Activated CD4-positive, CD25-positive, alpha-beta regulatory T cell treated with anti-CD3 and anti-CD28 coated beads, Interleukin-2, amount 50 U/mL, for 24 hours (primary cell): ENCODE results near the gene FER1L5.

ENCODE experiments used
- ATAC-seq, 2 donors: fragments of 150-1000 bp; cut with Tn5 transposase; one replicate each; pipeline ENCODE4 v1.10.0; 2021; ENCODE audit warnings: mild to moderate bottlenecking in 1 of 2, moderate library complexity in 1 of 2

The FER1L5 gene

DNA sequence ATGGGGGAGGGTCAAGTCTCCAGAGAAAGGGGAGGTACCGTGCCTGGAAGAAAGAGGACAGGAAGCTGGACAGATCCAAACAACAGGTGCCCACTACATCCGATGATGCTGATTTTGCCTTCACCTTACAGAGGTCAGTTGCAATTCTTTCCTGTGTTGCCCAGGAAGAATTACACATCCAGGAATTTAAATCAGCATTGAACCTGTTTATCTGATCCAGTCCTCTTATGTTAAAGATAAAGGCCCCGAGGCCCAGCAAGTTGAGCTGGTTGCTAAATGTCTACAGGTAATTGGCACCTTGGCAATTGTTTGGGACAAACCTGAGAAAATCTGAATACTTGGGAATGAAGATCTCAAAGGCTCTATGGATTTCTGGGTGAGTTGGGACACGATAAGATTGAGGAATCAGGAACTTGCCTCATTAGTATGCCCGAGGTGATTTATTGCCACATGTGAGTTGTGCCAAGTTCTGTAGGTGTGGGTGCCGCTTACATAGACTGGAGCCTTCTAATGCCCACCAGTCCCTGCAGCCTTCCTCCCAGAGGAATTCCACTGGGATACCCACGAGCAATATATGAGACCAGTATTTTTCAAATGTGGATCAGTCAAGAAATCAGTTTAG lies 111.2 kb downstream of the FER1L5 start:
- no peak for ATAC-seq

DNA sequence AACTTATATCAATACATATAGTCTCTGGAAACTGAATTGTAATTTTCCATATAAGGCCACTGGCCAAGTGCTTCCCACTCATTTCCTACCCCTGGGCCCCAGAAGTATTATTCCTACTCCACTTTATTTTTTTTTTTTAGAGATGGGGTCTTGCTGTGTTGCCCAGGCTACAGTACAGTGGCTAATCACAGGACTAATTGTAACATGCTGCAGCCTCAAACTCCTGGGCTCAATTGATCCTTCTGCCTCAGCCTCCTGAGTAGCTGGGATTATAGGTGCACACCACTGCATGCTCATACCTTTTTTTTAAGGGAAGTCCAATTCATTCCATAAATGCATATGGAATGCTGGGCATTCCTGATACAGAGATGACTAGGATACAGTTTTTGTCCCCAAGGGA lies 111.8 kb downstream of the FER1L5 start:
- no peak for ATAC-seq
